Fibroblast of the aortic adventitia (primary cell): ENCODE data around the gene NUP153. TPM values are rescaled to one million over a fixed set of nuclear protein-coding genes. Genes with fewer than 3 reads are reported as not detected.

Experiments used
- DNase-seq: peaks from one replicate; pipeline ENCODE4 v3.0.0-alpha.2; 2010; ENCODE audit warnings: low read depth
- H3K4me3 ChIP-seq: 2 replicates; pipeline ENCODE4 v1.5.1; 2011; ENCODE audit warnings: low read depth, mild to moderate bottlenecking, control low read depth, low read length, moderate library complexity
- CTCF ChIP-seq: IDR thresholded peaks from 2 replicates; pipeline ENCODE4 v1.5.1; 2011; ENCODE audit warnings: mild to moderate bottlenecking, low read length, control low read depth, inconsistent platforms; ENCODE audit not compliant: insufficient read depth
- total RNA-seq: library from RNA; depleted of rRNA; stranded (reverse); fragments of >200 nt; gene quantifications from 2 replicates; pipeline ENCODE4 v1.2.3, GENCODE V29; 2012; ENCODE audit warnings: low replicate concordance

The NUP153 gene
- total RNA-seq, 1 donor: 47.5 TPM

- no peak for TF ChIP-seq CTCF
- no peak for DNase-seq
- no peak overlapping the region for H3K4me3 ChIP-seq
Measured at GRCh38 chr6:17629824-17630510, 76.8 kb downstream of the NUP153 start.

GRCh38 chr6:17628873-17629272, 77.9 kb downstream of the NUP153 start:
- H3K4me3 ChIP-seq: no peak overlapping the region
- DNase-seq: no peak
- no peak for TF ChIP-seq CTCF

- H3K4me3 ChIP-seq: no peak overlapping the region
- TF ChIP-seq CTCF: no peak
- no peak for DNase-seq
Measured at GRCh38 chr6:17624396-17624795, 82.3 kb downstream of the NUP153 start.

- no peak overlapping the region for H3K4me3 ChIP-seq
- no peak for TF ChIP-seq CTCF
- DNase-seq: no peak
Measured at GRCh38 chr6:17622144-17622543, 84.6 kb downstream of the NUP153 start.

GRCh38 chr6:17621003-17621402, 85.7 kb downstream of the NUP153 start:
- TF ChIP-seq CTCF: no peak
- H3K4me3 ChIP-seq: no peak overlapping the region
- DNase-seq: no peak

GRCh38 chr6:17615794-17616193, 90.9 kb downstream of the NUP153 start:
- DNase-seq: no peak
- TF ChIP-seq CTCF: no peak
- no peak overlapping the region for H3K4me3 ChIP-seq

- DNase-seq: no peak
- TF ChIP-seq CTCF: no peak
- no peak overlapping the region for H3K4me3 ChIP-seq
Measured at GRCh38 chr6:17612048-17612447, 94.7 kb downstream of the NUP153 start.
